ENCODE results near the gene PGC. TPM values are rescaled to one million over a fixed set of nuclear protein-coding genes. Genes with fewer than 3 reads are reported as not detected.

Gene PGC
- total and polyA plus RNA-seq, 9 of the 15 experiments (the other 6 are each of a cell fraction or from before 2014, with no cell fraction given), result 0.17 to 0.40 TPM; not detected in 7

- H3K36me3 ChIP-seq (ENCODE audit: control insufficient read depth, insufficient read depth, low read length), result peaks cover 10% of the 10 kb centered on the region; the same call in 2 of the 3 replicates
- intact Hi-C loops (cut with micrococcal nuclease), result no loop called here
- no peaks in the 10 kb centered on the region for H3K9me3 ChIP-seq (replicated peaks; ENCODE audit: control insufficient read depth, insufficient read depth, low read depth, low read length)
- ATAC-seq (no peak), FAIRE-seq (no peak), DNase-seq (ENCODE audit: extremely low read depth in 1 of 4, low spot score in 3 of 4) (no peak)
- BruUV-seq (replicated peaks), result no TSS peak
- H3K9me1 ChIP-seq (ENCODE audit: control insufficient read depth, insufficient read depth, low read length), result no peaks in the 10 kb centered on the region
- ChIA-PET CTCF (ENCODE audit: low intra/inter-chr PET ratio) (no interaction called here), POLR2A (interaction anchor here (0.6 to 1.4 kb wide), 8 partner anchors 16 to 396 kb away, joined by 3 to 6 read pairs (median 4); no protein-coding TSS in a partner anchor)
- H2AFZ ChIP-seq (ENCODE audit: low read depth, low read length), result no peak overlapping the region
- H4K20me1 ChIP-seq (replicated peaks; ENCODE audit: control insufficient read depth, insufficient read depth, low read length), result no peaks in the 10 kb centered on the region
- H3K27me3 ChIP-seq (ENCODE audit: control insufficient read depth in 2 of 2, insufficient read depth in 2 of 2, low read length in 2 of 2), result no peaks in the 10 kb centered on the region
- peak overlapping the region in 1 of 2 experiments; percentile 86; a peak in 2 of 4 replicates for H3K9ac ChIP-seq (ENCODE audit: insufficient read depth in 1 of 2, low read depth in 2 of 2, low read length in 2 of 2)
- in situ Hi-C loops (cut with MboI), result loop anchor here (5.0 kb wide), 1 partner anchor 72 kb away; no protein-coding TSS in a partner anchor
- H3K4me3 ChIP-seq, result no peak overlapping the region
- peaks cover 33 to 37% of the 10 kb centered on the region in 2 experiments for H3K4me1 ChIP-seq (replicated peaks in 1 of 2; ENCODE audit: control insufficient read depth in 2 of 2, insufficient read depth in 2 of 2, low read length in 2 of 2)
- no peaks in the 10 kb centered on the region for H3K79me2 ChIP-seq (ENCODE audit: control insufficient read depth, insufficient read depth, low read length)
- TF ChIP-seq SOX6 (IDR thresholded peaks at IDR 0.05) (no peak), JUND (IDR thresholded peaks at IDR 0.05; ENCODE audit: borderline replicate concordance, low read depth, low read length) (no peak), JUND (tag; IDR thresholded peaks at IDR 0.05; ENCODE audit: borderline replicate concordance, low read depth, low read length) (no peak), SNRNP70 (optimal IDR thresholded peaks at IDR 0.05; ENCODE audit: low read depth, low read length) (no peak), CBX5 (IDR thresholded peaks at IDR 0.05; ENCODE audit: borderline replicate concordance, low read depth) (no peak), SRSF7 (optimal IDR thresholded peaks at IDR 0.05; ENCODE audit: low read depth, low read length) (no peak), RAD51 (IDR thresholded peaks at IDR 0.05; ENCODE audit: borderline replicate concordance, low read depth) (no peak), BACH1 (tag; IDR thresholded peaks at IDR 0.05) (no peak), BMI1 (IDR thresholded peaks at IDR 0.05; ENCODE audit: low read length) (no peak), CHD2 (IDR thresholded peaks at IDR 0.05; ENCODE audit: low read depth, low read length) (no peak), ZNF23 (CRISPR knock-in tag; IDR thresholded peaks at IDR 0.05) (no peak), E2F4 (CRISPR knock-in tag; IDR thresholded peaks at IDR 0.05; ENCODE audit: low read depth) (no peak), SRF (CRISPR knock-in tag; IDR thresholded peaks at IDR 0.05) (no peak), ZNF12 (CRISPR knock-in tag; IDR thresholded peaks at IDR 0.05) (no peak), ZNF57 (CRISPR knock-in tag; IDR thresholded peaks at IDR 0.05) (no peak)
- TF ChIP-seq, protein P1, sequence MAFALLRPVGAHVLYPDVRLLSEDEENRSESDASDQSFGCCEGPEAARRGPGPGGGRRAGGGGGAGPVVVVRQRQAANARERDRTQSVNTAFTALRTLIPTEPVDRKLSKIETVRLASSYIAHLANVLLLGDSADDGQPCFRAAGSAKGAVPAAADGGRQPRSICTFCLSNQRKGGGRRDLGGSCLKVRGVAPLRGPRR (CRISPR knock-in tag; IDR thresholded peaks at IDR 0.05), result no peak
- TF ChIP-seq, protein P2, sequence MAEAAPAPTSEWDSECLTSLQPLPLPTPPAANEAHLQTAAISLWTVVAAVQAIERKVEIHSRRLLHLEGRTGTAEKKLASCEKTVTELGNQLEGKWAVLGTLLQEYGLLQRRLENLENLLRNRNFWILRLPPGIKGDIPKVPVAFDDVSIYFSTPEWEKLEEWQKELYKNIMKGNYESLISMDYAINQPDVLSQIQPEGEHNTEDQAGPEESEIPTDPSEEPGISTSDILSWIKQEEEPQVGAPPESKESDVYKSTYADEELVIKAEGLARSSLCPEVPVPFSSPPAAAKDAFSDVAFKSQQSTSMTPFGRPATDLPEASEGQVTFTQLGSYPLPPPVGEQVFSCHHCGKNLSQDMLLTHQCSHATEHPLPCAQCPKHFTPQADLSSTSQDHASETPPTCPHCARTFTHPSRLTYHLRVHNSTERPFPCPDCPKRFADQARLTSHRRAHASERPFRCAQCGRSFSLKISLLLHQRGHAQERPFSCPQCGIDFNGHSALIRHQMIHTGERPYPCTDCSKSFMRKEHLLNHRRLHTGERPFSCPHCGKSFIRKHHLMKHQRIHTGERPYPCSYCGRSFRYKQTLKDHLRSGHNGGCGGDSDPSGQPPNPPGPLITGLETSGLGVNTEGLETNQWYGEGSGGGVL (CRISPR knock-in tag; IDR thresholded peaks at IDR 0.05), result no peak
- H3K4me2 ChIP-seq (ENCODE audit: insufficient read depth, low read length), result no peak overlapping the region
- 91% methylated on average over 7 of the region's 8 CpGs for WGBS (ENCODE audit: insufficient coverage, low coverage, missing lambda C conversion rate)
- H3K27ac ChIP-seq (ENCODE audit: extremely low read depth, low read depth, low read length), result no peak overlapping the region; the same call in 2 of the 3 replicates
These were observed 22.2 kb upstream of the PGC start for GRCh38 chr6:41769376-41769775.
